GM19025 (cell line): ENCODE measurements around the gene SELENOO.
A peak's percentile ranks its signal among the peaks of the same experiment; 100 is the strongest.

Source experiments
- ATAC-seq: cut with Tn5 transposase; IDR thresholded peaks from one replicate; pipeline ENCODE4 v1.9.1; 2021; ENCODE audit warnings: mild to moderate bottlenecking, low read depth, moderate library complexity; ENCODE audit not compliant: unreplicated experiment

SELENOO gene

GRCh38 chr22:50183141-50183971 lies 17.5 kb upstream of the SELENOO start:
- no peak for ATAC-seq

GRCh38 chr22:50184004-50184901 lies 16.6 kb upstream of the SELENOO start:
- no peak for ATAC-seq

- ATAC-seq: no peak
Observed at GRCh38 chr22:50184902-50185374, 15.9 kb upstream of the SELENOO start.

- ATAC-seq: peak; percentile 39
Observed at GRCh38 chr22:50185375-50186087, 15.3 kb upstream of the SELENOO start, which contains the start of gene TRABD. Gene TRABD (plus strand): TSS chr22:50185913. CDS start chr22:50193061, 7,148 bp downstream.

- no peak for ATAC-seq
Observed at GRCh38 chr22:50186181-50186714, 14.6 kb upstream of the SELENOO start.

- no peak for ATAC-seq
Observed at GRCh38 chr22:50186761-50187523, 13.9 kb upstream of the SELENOO start.

- ATAC-seq: no peak
Observed at GRCh38 chr22:50188356-50188755, 12.5 kb upstream of the SELENOO start.

GRCh38 chr22:50189184-50189848 lies 11.5 kb upstream of the SELENOO start:
- ATAC-seq: no peak

- ATAC-seq: peak; percentile 4
Observed at GRCh38 chr22:50189849-50190181, 11.0 kb upstream of the SELENOO start.

GRCh38 chr22:50190182-50190940 lies 10.4 kb upstream of the SELENOO start:
- ATAC-seq: peak; percentile 34

- no peak for ATAC-seq
Observed at GRCh38 chr22:50190941-50191741, 9.7 kb upstream of the SELENOO start.

- ATAC-seq: no peak
Observed at GRCh38 chr22:50192436-50193204, 8.2 kb upstream of the SELENOO start.

- no peak for ATAC-seq
Observed at GRCh38 chr22:50193621-50194020, 7.2 kb upstream of the SELENOO start.

GRCh38 chr22:50194037-50194805 lies 6.6 kb upstream of the SELENOO start:
- no peak for ATAC-seq

- no peak for ATAC-seq
Observed at GRCh38 chr22:50196256-50196655, 4.6 kb upstream of the SELENOO start.
